Left lung (tissue), 10 donors: Measurements from ENCODE around the gene RPL38. TPM values are rescaled to one million over a fixed set of nuclear protein-coding genes. Genes with fewer than 3 reads are reported as not detected.

Source experiments
- ATAC-seq: fragments of 200-7000 bp; cut with Tn5 transposase; one replicate; pipeline ENCODE4 v1.9.1; 2020; ENCODE audit warnings: moderate library complexity
- DNase-seq, 4 donors: peaks; one replicate each; pipeline ENCODE4 v3.0.0-alpha.2; 2013 to 2020
- H3K27ac ChIP-seq, 2 donors: fragments of 200-600 bp; sonication (generic) in 1 of 2; one replicate each; pipeline versions ENCODE4 v1.5.0 to v1.8.0; 2020 to 2021
- H3K27me3 ChIP-seq, 2 donors: fragments of 200-600 bp; sonication (generic) in 1 of 2; one replicate each; pipeline versions ENCODE4 v1.5.0 to v1.8.0; 2020 to 2021
- H3K36me3 ChIP-seq, 2 donors: fragments of 200-600 bp; sonication (generic) in 1 of 2; one replicate each; pipeline versions ENCODE4 v1.5.0 to v1.8.0; 2020 to 2021
- H3K4me1 ChIP-seq, 2 donors: fragments of 200-600 bp; one replicate each; pipeline ENCODE4 v1.8.0; 2021
- H3K4me3 ChIP-seq, 2 donors: fragments of 200-600 bp; sonication (generic) in 1 of 2; one replicate each; pipeline versions ENCODE4 v1.5.0 to v1.8.0; 2020 to 2021; ENCODE audit warnings: mild to moderate bottlenecking in 1 of 2
- H3K9me3 ChIP-seq, 2 donors: fragments of 200-600 bp; sonication (generic) in 1 of 2; one replicate each; pipeline versions ENCODE4 v1.5.0 to v1.8.0; 2020 to 2021
- intact Hi-C, 2 donors: fragments of 100-400 bp; cut with DNase I; formaldehyde crosslinking; loops; one replicate each; pipeline versions ENCODE4 v1.11.2 to v1.14.2; 2022
- polyA plus RNA-seq, 6 donors: library from polyadenylated mRNA; unstranded; fragments of 120-200 nt; gene quantifications; one replicate each; pipeline ENCODE4 v1.2.1, GENCODE V29; 2013; ENCODE audit not compliant: insufficient read length in 6 of 6
- total RNA-seq, 2 donors: library from RNA; stranded (reverse); fragmentation: NEBNext Ultra II Directional; extraction: Animal tissue kit (Norgen Biotek cat#: 25700); gene quantifications; one replicate each; pipeline ENCODE4 v1.2.1, GENCODE V29; 2021
- TF ChIP-seq, protein P1 (sequence below), 2 donors: fragments of 200-600 bp; sonication (generic) in 1 of 2; IDR thresholded peaks; one replicate each; pipeline versions ENCODE4 v1.5.0 to v1.8.0; 2021; ENCODE audit warnings: antibody characterized with exemption in 2 of 2
- donor health status: DM: no; HTN: yes; CAD: no.
- donor health status: DM: no; HTN: no; CAD: no.

The RPL38 gene
- total and polyA plus RNA-seq, 8 donors, result 624 to 1,464 (median 1,331) TPM

DNA sequence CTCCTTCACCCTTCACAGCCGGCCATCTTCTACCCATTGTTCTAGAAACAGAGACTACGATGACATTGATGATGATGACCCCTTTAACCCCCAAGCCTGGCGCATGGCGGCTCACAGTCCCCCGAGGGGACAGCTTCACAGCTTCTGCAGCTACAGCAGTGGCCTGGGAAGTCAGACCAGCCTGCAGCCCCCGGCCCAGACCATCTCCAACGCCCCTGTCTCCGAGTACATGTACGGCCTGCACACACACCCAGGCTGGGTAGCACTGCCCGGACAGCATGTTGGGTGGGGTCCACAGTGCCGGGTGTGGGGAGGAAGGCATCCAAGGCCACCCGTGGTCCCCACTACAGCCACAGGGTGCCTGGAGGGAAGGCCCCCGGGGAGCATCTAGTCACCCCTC, 49.6 kb downstream of the RPL38 start:
- Histone ChIP-seq H3K36me3 (peaks cover 0 to 6% of the 10 kb centered on the region in 2 donors), H3K9me3 (no peaks in the 10 kb centered on the region), H3K27me3 (no peaks in the 10 kb centered on the region), H3K27ac (no peak overlapping the region), H3K4me3 (no peak overlapping the region), H3K4me1 (no peaks in the 10 kb centered on the region)
- no peak for ATAC-seq
- intact Hi-C loops, result no loop called here
- DNase-seq, result peak in 1 of 4 donors; percentile 70
- TF ChIP-seq, protein P1, sequence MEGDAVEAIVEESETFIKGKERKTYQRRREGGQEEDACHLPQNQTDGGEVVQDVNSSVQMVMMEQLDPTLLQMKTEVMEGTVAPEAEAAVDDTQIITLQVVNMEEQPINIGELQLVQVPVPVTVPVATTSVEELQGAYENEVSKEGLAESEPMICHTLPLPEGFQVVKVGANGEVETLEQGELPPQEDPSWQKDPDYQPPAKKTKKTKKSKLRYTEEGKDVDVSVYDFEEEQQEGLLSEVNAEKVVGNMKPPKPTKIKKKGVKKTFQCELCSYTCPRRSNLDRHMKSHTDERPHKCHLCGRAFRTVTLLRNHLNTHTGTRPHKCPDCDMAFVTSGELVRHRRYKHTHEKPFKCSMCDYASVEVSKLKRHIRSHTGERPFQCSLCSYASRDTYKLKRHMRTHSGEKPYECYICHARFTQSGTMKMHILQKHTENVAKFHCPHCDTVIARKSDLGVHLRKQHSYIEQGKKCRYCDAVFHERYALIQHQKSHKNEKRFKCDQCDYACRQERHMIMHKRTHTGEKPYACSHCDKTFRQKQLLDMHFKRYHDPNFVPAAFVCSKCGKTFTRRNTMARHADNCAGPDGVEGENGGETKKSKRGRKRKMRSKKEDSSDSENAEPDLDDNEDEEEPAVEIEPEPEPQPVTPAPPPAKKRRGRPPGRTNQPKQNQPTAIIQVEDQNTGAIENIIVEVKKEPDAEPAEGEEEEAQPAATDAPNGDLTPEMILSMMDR (IDR thresholded peaks at IDR 0.05), result no peak

DNA sequence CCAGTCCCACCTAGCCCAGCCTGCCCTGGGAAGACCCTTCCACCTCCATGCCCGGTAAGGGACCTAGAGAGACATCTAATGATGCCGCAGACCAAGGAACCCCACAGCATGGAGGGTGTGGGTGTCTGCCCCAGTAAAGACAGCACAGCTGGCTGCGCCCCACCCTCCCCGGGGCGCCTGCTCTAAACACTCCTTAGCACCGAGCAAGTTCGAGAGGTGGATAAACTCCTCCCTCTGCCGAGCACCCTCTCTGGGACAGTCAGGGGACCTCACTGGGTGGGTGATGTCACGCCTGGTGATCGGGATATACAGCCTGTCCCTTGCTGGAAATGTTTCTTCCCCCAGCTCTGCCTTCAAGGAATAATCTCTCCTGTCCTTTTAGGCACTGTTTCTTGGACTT, 53.8 kb downstream of the RPL38 start:
- ATAC-seq, result no peak
- DNase-seq, result peak in 1 of 4 donors; percentile 29
- no peaks in the 10 kb centered on the region for H3K27me3 ChIP-seq
- TF ChIP-seq, protein P1 (IDR thresholded peaks at IDR 0.05), result no peak
- no peaks in the 10 kb centered on the region for H3K9me3 ChIP-seq
- intact Hi-C loops, result no loop called here
- H3K27ac ChIP-seq, result no peak overlapping the region
- no peak overlapping the region for H3K4me3 ChIP-seq
- peaks cover 0 to 4% of the 10 kb centered on the region in 2 donors for H3K36me3 ChIP-seq
- H3K4me1 ChIP-seq, result no peaks in the 10 kb centered on the region

DNA sequence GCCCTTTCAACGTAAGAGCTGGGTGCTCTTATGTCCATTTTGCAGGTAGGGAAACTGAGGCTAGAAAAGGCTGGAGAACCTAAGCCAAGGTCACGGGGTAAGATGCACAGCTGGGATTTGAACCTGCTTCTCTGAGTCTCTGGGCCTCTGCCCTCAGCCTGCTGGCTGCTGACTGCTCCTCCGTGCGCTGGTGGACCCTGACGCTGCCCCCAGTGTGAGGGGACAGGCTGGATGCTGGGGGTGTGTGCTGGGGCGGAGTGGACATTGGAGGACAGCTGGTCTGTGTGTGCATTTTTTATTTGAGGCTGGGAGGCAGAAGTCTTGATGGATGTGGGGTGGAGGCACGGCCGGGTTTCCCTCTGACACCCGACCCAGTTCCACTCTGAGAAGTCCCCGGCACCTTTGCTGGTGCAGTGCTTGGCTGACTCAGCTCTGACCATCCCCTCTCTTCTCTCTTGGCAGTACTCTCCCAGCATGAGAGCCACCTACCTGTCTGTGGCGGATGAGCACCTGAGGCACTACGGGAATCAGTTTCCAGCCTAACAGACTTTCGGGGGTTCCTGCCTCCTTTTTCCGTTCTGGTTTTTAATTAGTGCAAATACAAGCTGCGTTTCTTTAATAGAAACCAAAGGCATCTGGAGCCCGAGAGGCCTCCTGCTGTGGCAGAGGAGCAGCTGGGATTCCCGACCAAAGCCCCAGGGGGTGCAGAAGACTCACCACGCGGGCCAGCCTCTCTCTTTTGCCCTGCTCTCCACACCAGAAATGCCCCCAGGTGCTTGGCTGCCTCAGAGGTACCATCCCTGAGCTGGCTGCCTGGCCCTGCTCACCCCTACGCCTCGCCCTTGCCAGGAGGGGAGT, 56.4 kb downstream of the RPL38 start:
- no peak for ATAC-seq
- no peak for DNase-seq
- Histone ChIP-seq H3K36me3 (no peaks in the 10 kb centered on the region), H3K9me3 (no peaks in the 10 kb centered on the region), H3K27me3 (no peaks in the 10 kb centered on the region), H3K27ac (no peak overlapping the region), H3K4me3 (no peak overlapping the region), H3K4me1 (no peaks in the 10 kb centered on the region)
- intact Hi-C loops, result no loop called here
- TF ChIP-seq, protein P1 (IDR thresholded peaks at IDR 0.05), result no peak

Other genes starting within 250 kb of the RPL38 start
- 1 to 10 TPM; 6.9 to 7.7 TPM for gene TTYH2, start 9.9 kb downstream of the RPL38 start, total RNA-seq
- gene TTYH2, start 9.9 kb downstream of the RPL38 start, polyA plus RNA-seq, result 10 to 100 TPM; 14.8 to 22.1 (median 17.9) TPM
- gene DNAI2, start 70.6 kb downstream of the RPL38 start, total RNA-seq, result 1 to 10 TPM in 1 of 2 donors, not detected in 1; 2.9 TPM
- gene DNAI2, start 70.6 kb downstream of the RPL38 start, polyA plus RNA-seq, result 1 to 10 TPM in 5 of 6 donors, under 1 TPM in 1; 0.77 to 6.6 (median 4.1) TPM
- 1 to 10 TPM in 1 of 2 donors, not detected in 1; 1.5 TPM for gene KIF19, start 122.5 kb downstream of the RPL38 start, total RNA-seq
- gene KIF19, start 122.5 kb downstream of the RPL38 start, polyA plus RNA-seq, result 1 to 10 TPM in 5 of 6 donors, under 1 TPM in 1; 0.61 to 2.6 (median 1.5) TPM
- gene BTBD17, start 158.2 kb downstream of the RPL38 start, total RNA-seq, result not detected
- 1 to 10 TPM in 4 of 6 donors, under 1 TPM in 2; 0.60 to 1.2 (median 1.0) TPM for gene BTBD17, start 158.2 kb downstream of the RPL38 start, polyA plus RNA-seq
- gene GPR142, start 163.8 kb downstream of the RPL38 start, total RNA-seq, result not detected
- gene GPR142, start 163.8 kb downstream of the RPL38 start, polyA plus RNA-seq, result under 1 TPM in 2 of 6 donors, not detected in 4; 0.08 TPM
- 100 to 1,000 TPM in 1 of 2 donors, 10 to 100 TPM in 1; 47.8 to 107 TPM for gene GPRC5C, start 228.4 kb downstream of the RPL38 start, total RNA-seq
- 10 to 100 TPM; 47.3 to 69.5 (median 54.1) TPM for gene GPRC5C, start 228.4 kb downstream of the RPL38 start, polyA plus RNA-seq